Measurements from ENCODE around the gene RASL11A. TPM values are rescaled to one million over a fixed set of nuclear protein-coding genes. Genes with fewer than 3 reads are reported as not detected.

The RASL11A gene
- total and polyA plus RNA-seq, 2 of the 13 experiments (the other 11 are each of a cell fraction or from before 2014, with no cell fraction given), result 3.0 to 4.1 TPM

- no peak overlapping the region for H3K9ac ChIP-seq (ENCODE audit: insufficient read depth, low read depth, low read length)
- 32% methylated on average over 6 of the region's 6 CpGs for WGBS (ENCODE audit: low lambda C conversion rate)
- CTCF ChIA-PET (ENCODE audit: low intra/inter-chr PET ratio, low total read pairs), result no interaction called here
- H2AFZ ChIP-seq (ENCODE audit: low read length), result no peak overlapping the region
- intact Hi-C loops (cut with micrococcal nuclease; ENCODE audit: unreplicated experiment) (no loop called here), in situ Hi-C loops (cut with HindIII; ENCODE audit: extremely low pct_ligation_motif_present, low pct_unique_long_range_greater_than_20kb) (no loop called here)
- ATAC-seq (no peak), FAIRE-seq (no peak), DNase-seq (ENCODE audit: low spot score) (no peak)
- no peaks in the 10 kb centered on the region for H4K20me1 ChIP-seq (ENCODE audit: insufficient read depth, low read length)
- H3K4me2 ChIP-seq (ENCODE audit: low read depth, low read length), result no peak overlapping the region
- no peak overlapping the region for H3K4me3 ChIP-seq (replicated peaks in 1 of 3; ENCODE audit: insufficient read depth in 1 of 3, low read depth in 2 of 3, low read length in 3 of 3)
- BruUV-seq (replicated peaks), result no TSS peak
- H3K79me2 ChIP-seq (ENCODE audit: insufficient read depth, low read length), result no peaks in the 10 kb centered on the region
- POLR2A ChIA-PET, result no interaction called here
- H3K4me1 ChIP-seq (ENCODE audit: insufficient read depth, low read length), result no peaks in the 10 kb centered on the region
- H3K36me3 ChIP-seq (replicated peaks in 1 of 2; ENCODE audit: control insufficient read depth in 1 of 2, insufficient read depth in 2 of 2, low read length in 2 of 2), result no peaks in the 10 kb centered on the region
- H3K27me3 ChIP-seq (ENCODE audit: control insufficient read depth in 1 of 2, insufficient read depth in 2 of 2, low read length in 2 of 2), result peaks cover 0 to 14% of the 10 kb centered on the region in 2 experiments; a peak in 1 of 5 replicates
- H3K27ac ChIP-seq (ENCODE audit: extremely low read length, insufficient read depth, low read length), result no peak overlapping the region
- no peaks in the 10 kb centered on the region for H3K9me3 ChIP-seq (ENCODE audit: low read length)
- no peak for TF ChIP-seq SKIL (CRISPR knock-in tag; IDR thresholded peaks at IDR 0.05; ENCODE audit: borderline replicate concordance)
- TF ChIP-seq, protein P1, sequence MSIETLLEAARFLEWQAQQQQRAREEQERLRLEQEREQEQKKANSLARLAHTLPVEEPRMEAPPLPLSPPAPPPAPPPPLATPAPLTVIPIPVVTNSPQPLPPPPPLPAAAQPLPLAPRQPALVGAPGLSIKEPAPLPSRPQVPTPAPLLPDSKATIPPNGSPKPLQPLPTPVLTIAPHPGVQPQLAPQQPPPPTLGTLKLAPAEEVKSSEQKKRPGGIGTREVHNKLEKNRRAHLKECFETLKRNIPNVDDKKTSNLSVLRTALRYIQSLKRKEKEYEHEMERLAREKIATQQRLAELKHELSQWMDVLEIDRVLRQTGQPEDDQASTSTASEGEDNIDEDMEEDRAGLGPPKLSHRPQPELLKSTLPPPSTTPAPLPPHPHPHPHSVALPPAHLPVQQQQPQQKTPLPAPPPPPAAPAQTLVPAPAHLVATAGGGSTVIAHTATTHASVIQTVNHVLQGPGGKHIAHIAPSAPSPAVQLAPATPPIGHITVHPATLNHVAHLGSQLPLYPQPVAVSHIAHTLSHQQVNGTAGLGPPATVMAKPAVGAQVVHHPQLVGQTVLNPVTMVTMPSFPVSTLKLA (IDR thresholded peaks at IDR 0.05), result no peak
- TF ChIP-seq ZNF362 (CRISPR knock-in tag; IDR thresholded peaks at IDR 0.05; ENCODE audit: borderline replicate concordance), result no peak
- TF ChIP-seq HCFC1 (IDR thresholded peaks at IDR 0.05; ENCODE audit: low read depth, low read length), result no peak
- no peak for TF ChIP-seq SAP130 (CRISPR knock-in tag; IDR thresholded peaks at IDR 0.05; ENCODE audit: low read depth)
- TF ChIP-seq NKX3-1 (CRISPR knock-in tag; IDR thresholded peaks at IDR 0.05), result no peak
- TF ChIP-seq ZNF484 (CRISPR knock-in tag; IDR thresholded peaks at IDR 0.05; ENCODE audit: borderline replicate concordance, low read depth), result no peak
- TF ChIP-seq DPF2 (CRISPR knock-in tag; IDR thresholded peaks at IDR 0.05; ENCODE audit: borderline replicate concordance, low read depth), result no peak
- no peak for TF ChIP-seq ZBTB43 (CRISPR knock-in tag; conservative IDR thresholded peaks at IDR 0.05)
- TF ChIP-seq GLMP (CRISPR knock-in tag; IDR thresholded peaks at IDR 0.05; ENCODE audit: borderline replicate concordance), result no peak
- TF ChIP-seq MED8 (CRISPR knock-in tag; IDR thresholded peaks at IDR 0.05; ENCODE audit: insufficient replicate concordance), result no peak
- no peak for TF ChIP-seq ZSCAN22 (CRISPR knock-in tag; IDR thresholded peaks at IDR 0.05)
- TF ChIP-seq SAFB2 (CRISPR knock-in tag; IDR thresholded peaks at IDR 0.05; ENCODE audit: borderline replicate concordance, low read depth), result no peak
Observed at GRCh38 chr13:27300941-27301586, 30.4 kb downstream of the RASL11A start.
